ENCODE results near the gene PPP1CB. TPM values are rescaled to one million over a fixed set of nuclear protein-coding genes. Genes with fewer than 3 reads are reported as not detected.

Gene PPP1CB
- total and polyA plus RNA-seq, 4 donors: 26.2 to 75.4 (median 49.3) TPM

DNA sequence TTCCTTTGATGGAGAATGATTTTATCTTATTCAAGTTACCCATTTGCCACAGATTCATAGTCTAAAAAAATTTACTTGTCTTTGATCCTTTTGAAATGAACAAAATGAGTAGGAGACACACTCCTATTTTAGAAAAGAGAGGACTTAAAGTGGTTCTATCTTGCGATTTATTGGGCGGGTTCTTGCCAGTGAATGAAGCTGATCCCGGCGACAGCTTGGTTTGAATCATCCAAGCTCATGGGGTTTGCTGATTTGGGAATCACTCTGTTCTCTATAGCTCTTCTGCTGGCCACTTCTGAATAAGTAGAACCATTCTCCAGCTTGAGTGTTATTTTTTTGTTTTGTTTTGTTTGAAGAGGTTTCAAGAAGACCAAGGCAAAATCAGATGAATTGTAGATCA is 25.5 kb upstream of the PPP1CB start:
- Histone ChIP-seq H3K27ac (ENCODE audit: low read depth in 1 of 2, low read length in 2 of 2) (no peak overlapping the region), H3K9ac (ENCODE audit: low read depth in 1 of 2, low read length in 2 of 2) (no peak overlapping the region), H3K4me1 (ENCODE audit: control insufficient read depth in 4 of 4, insufficient read depth in 4 of 4, low read length in 3 of 4) (no peaks in the 10 kb centered on the region), H3K9me3 (ENCODE audit: control insufficient read depth in 4 of 4, low read length in 3 of 4) (no peaks in the 10 kb centered on the region), H3K36me3 (ENCODE audit: control insufficient read depth in 4 of 4, insufficient read depth in 3 of 4, low read depth in 1 of 4, low read length in 3 of 4) (no peaks in the 10 kb centered on the region), H3K4me3 (ENCODE audit: low read depth in 1 of 3, low read length in 3 of 3) (no peak overlapping the region), H3K27me3 (ENCODE audit: control insufficient read depth in 4 of 4, insufficient read depth in 4 of 4, low read length in 3 of 4) (no peaks in the 10 kb centered on the region)
- TF ChIP-seq, protein P1, sequence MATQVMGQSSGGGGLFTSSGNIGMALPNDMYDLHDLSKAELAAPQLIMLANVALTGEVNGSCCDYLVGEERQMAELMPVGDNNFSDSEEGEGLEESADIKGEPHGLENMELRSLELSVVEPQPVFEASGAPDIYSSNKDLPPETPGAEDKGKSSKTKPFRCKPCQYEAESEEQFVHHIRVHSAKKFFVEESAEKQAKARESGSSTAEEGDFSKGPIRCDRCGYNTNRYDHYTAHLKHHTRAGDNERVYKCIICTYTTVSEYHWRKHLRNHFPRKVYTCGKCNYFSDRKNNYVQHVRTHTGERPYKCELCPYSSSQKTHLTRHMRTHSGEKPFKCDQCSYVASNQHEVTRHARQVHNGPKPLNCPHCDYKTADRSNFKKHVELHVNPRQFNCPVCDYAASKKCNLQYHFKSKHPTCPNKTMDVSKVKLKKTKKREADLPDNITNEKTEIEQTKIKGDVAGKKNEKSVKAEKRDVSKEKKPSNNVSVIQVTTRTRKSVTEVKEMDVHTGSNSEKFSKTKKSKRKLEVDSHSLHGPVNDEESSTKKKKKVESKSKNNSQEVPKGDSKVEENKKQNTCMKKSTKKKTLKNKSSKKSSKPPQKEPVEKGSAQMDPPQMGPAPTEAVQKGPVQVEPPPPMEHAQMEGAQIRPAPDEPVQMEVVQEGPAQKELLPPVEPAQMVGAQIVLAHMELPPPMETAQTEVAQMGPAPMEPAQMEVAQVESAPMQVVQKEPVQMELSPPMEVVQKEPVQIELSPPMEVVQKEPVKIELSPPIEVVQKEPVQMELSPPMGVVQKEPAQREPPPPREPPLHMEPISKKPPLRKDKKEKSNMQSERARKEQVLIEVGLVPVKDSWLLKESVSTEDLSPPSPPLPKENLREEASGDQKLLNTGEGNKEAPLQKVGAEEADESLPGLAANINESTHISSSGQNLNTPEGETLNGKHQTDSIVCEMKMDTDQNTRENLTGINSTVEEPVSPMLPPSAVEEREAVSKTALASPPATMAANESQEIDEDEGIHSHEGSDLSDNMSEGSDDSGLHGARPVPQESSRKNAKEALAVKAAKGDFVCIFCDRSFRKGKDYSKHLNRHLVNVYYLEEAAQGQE (IDR thresholded peaks at IDR 0.05): no peak
- TF ChIP-seq GABPA (IDR thresholded peaks at IDR 0.05 in 1 of 2, conservative IDR thresholded peaks at IDR 0.05 in 1 of 2) (no peak), SP1 (IDR thresholded peaks at IDR 0.05) (no peak), RXRA (IDR thresholded peaks at IDR 0.05) (no peak), FOXA1 (IDR thresholded peaks at IDR 0.05) (no peak), NR2F2 (IDR thresholded peaks at IDR 0.05) (no peak), FOXA2 (IDR thresholded peaks at IDR 0.05) (no peak), YY1 (IDR thresholded peaks at IDR 0.05) (no peak)
- TF ChIP-seq, protein P2, sequence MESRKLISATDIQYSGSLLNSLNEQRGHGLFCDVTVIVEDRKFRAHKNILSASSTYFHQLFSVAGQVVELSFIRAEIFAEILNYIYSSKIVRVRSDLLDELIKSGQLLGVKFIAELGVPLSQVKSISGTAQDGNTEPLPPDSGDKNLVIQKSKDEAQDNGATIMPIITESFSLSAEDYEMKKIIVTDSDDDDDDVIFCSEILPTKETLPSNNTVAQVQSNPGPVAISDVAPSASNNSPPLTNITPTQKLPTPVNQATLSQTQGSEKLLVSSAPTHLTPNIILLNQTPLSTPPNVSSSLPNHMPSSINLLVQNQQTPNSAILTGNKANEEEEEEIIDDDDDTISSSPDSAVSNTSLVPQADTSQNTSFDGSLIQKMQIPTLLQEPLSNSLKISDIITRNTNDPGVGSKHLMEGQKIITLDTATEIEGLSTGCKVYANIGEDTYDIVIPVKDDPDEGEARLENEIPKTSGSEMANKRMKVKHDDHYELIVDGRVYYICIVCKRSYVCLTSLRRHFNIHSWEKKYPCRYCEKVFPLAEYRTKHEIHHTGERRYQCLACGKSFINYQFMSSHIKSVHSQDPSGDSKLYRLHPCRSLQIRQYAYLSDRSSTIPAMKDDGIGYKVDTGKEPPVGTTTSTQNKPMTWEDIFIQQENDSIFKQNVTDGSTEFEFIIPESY (IDR thresholded peaks at IDR 0.05): no peak
- TF ChIP-seq, protein P3, sequence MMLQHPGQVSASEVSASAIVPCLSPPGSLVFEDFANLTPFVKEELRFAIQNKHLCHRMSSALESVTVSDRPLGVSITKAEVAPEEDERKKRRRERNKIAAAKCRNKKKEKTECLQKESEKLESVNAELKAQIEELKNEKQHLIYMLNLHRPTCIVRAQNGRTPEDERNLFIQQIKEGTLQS (IDR thresholded peaks at IDR 0.05): no peak
- DNase-seq (ENCODE audit: low spot score): no peak
- 97% methylated on average over 4 of the region's 4 CpGs for WGBS

DNA sequence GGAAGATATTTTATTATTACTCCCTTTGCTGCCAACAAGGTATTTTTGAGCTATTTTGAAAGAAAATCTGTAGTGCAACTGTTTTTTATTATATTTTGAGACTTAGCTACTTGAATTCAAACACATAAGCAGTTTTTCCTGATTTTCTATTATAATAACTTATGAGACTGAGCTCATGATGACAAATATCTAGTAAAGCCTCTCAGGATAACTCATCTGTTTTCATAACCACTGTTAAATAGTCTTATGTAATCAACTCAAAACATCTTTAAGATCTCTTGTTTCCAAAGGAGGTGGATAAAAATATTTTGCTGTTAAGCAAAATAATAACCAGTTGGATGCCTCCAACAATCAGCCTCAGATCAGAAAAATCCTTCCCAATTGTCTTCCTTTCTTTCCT is 21.9 kb upstream of the PPP1CB start:
- no peaks in the 10 kb centered on the region for H3K36me3 ChIP-seq (ENCODE audit: control insufficient read depth in 4 of 4, insufficient read depth in 3 of 4, low read depth in 1 of 4, low read length in 3 of 4)
- H3K9ac ChIP-seq (ENCODE audit: low read depth in 1 of 2, low read length in 2 of 2): no peak overlapping the region
- H3K4me3 ChIP-seq (ENCODE audit: low read depth in 1 of 3, low read length in 3 of 3): no peak overlapping the region
- no peaks in the 10 kb centered on the region for H3K4me1 ChIP-seq (ENCODE audit: control insufficient read depth in 4 of 4, insufficient read depth in 4 of 4, low read length in 3 of 4)
- TF ChIP-seq, protein P4, sequence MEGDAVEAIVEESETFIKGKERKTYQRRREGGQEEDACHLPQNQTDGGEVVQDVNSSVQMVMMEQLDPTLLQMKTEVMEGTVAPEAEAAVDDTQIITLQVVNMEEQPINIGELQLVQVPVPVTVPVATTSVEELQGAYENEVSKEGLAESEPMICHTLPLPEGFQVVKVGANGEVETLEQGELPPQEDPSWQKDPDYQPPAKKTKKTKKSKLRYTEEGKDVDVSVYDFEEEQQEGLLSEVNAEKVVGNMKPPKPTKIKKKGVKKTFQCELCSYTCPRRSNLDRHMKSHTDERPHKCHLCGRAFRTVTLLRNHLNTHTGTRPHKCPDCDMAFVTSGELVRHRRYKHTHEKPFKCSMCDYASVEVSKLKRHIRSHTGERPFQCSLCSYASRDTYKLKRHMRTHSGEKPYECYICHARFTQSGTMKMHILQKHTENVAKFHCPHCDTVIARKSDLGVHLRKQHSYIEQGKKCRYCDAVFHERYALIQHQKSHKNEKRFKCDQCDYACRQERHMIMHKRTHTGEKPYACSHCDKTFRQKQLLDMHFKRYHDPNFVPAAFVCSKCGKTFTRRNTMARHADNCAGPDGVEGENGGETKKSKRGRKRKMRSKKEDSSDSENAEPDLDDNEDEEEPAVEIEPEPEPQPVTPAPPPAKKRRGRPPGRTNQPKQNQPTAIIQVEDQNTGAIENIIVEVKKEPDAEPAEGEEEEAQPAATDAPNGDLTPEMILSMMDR (IDR thresholded peaks at IDR 0.05; ENCODE audit: low read depth, low read length, missing input control): no peak
- TF ChIP-seq HNF4G (IDR thresholded peaks at IDR 0.05) (no peak), TAF1 (conservative IDR thresholded peaks at IDR 0.05) (no peak), HNF4A (conservative IDR thresholded peaks at IDR 0.05) (no peak), FOXA1 (IDR thresholded peaks at IDR 0.05) (no peak), NR2F2 (IDR thresholded peaks at IDR 0.05) (no peak), SP1 (IDR thresholded peaks at IDR 0.05) (no peak), EGR1 (IDR thresholded peaks at IDR 0.05; ENCODE audit: low read depth in 2 of 2) (no peak), GABPA (IDR thresholded peaks at IDR 0.05 in 1 of 2, conservative IDR thresholded peaks at IDR 0.05 in 1 of 2) (no peak), FOXA2 (IDR thresholded peaks at IDR 0.05) (no peak), RXRA (IDR thresholded peaks at IDR 0.05) (no peak), YY1 (IDR thresholded peaks at IDR 0.05) (no peak), RAD21 (IDR thresholded peaks at IDR 0.05) (no peak)
- TF ChIP-seq, protein P2 (IDR thresholded peaks at IDR 0.05): no peak
- TF ChIP-seq, protein P5, sequence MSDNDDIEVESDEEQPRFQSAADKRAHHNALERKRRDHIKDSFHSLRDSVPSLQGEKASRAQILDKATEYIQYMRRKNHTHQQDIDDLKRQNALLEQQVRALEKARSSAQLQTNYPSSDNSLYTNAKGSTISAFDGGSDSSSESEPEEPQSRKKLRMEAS (IDR thresholded peaks at IDR 0.05): no peak
- DNase-seq (ENCODE audit: low spot score): no peak
- no peaks in the 10 kb centered on the region for H3K27me3 ChIP-seq (ENCODE audit: control insufficient read depth in 4 of 4, insufficient read depth in 4 of 4, low read length in 3 of 4)
- no peaks in the 10 kb centered on the region for H3K9me3 ChIP-seq (ENCODE audit: control insufficient read depth in 4 of 4, low read length in 3 of 4)
- no peak overlapping the region for H3K27ac ChIP-seq (ENCODE audit: low read depth in 1 of 2, low read length in 2 of 2)
